HCT116 (cell line): ENCODE data around the gene TRAPPC12. TPM values are rescaled to one million over a fixed set of nuclear protein-coding genes. Genes with fewer than 3 reads are reported as not detected.

Source experiments
- ATAC-seq: fragments of 200-7000 bp; cut with Tn5 transposase; 2 replicates; pipeline ENCODE4 v1.9.1; 2020; ENCODE audit warnings: mild to moderate bottlenecking, moderate library complexity
- BruUV-seq: library from RNA; stranded (reverse); fragments of 400-500 nt; replicated peaks from 2 replicates; lab custom pipeline; 2021; lab: Mats Ljungman, UMichigan
- CTCF ChIA-PET: fragments of 300-600 bp; sonication (Branson Sonifier 250); formaldehyde crosslinking; loops from one replicate; lab custom pipeline; 2021; ENCODE audit warnings: antibody characterized with exemption; lab: Charles Lee
- POLR2A ChIA-PET: fragments of 300-600, 350-600 bp; sonication (Branson Sonifier 250); formaldehyde crosslinking; loops from one replicate; lab custom pipeline; 2021; ENCODE audit warnings: antibody characterized with exemption; lab: Charles Lee
- RAD21 ChIA-PET, 2 experiments: fragments of 300-600 bp; sonication (Branson Sonifier 250); formaldehyde crosslinking; loops; one replicate each; lab custom pipeline; 2023; ENCODE audit warnings: low total read pairs in 2 of 2; ENCODE audit not compliant: uncharacterized antibody in 2 of 2, unreplicated experiment in 2 of 2, low non-redundant PET in 1 of 2; lab: Charles Lee
- DNase-seq: peaks from one replicate; pipeline ENCODE4 v3.0.0-alpha.2; 2010; ENCODE audit warnings: low read depth, low spot score
- H2AFZ ChIP-seq: fragments of 200-600 bp; shearing (Covaris generic), sonication (generic); 2 replicates; pipeline ENCODE4 v1.6.1; 2017; ENCODE audit warnings: low read depth, mixed run types, mixed read lengths, antibody characterized with exemption, low read length; ENCODE audit not compliant: poor library complexity, severe bottlenecking
- H3K27ac ChIP-seq: 2 replicates; pipeline ENCODE4 v1.5.1; 2012; ENCODE audit warnings: low read depth, low read length
- H3K27me3 ChIP-seq: fragments of 200-600 bp; sonication (generic); 2 replicates; pipeline ENCODE4 v1.6.1; 2016; ENCODE audit warnings: mixed run types, low read length, mixed read lengths; ENCODE audit not compliant: insufficient read depth
- H3K36me3 ChIP-seq, 2 experiments: fragments of 200-500 bp in 1 of 2; fragments of 200-600 bp in 1 of 2; sonication (Bioruptor generic) in 1 of 2; sonication (generic) in 1 of 2; 2 replicates each; pipeline versions ENCODE4 v1.5.1 to v1.6.1; 2014 to 2016; ENCODE audit warnings: low read length in 2 of 2, inconsistent platforms in 1 of 2, mixed read lengths in 1 of 2, mixed run types in 1 of 2; ENCODE audit not compliant: insufficient read depth in 2 of 2, control insufficient read depth in 1 of 2
- H3K4me1 ChIP-seq, 2 experiments: fragments of 200-600 bp in 1 of 2; sonication (generic) in 1 of 2; 2 replicates each; pipeline versions ENCODE4 v1.5.1 to v1.6.1; 2012 to 2017; ENCODE audit warnings: low read length in 2 of 2, inconsistent platforms in 1 of 2, mild to moderate bottlenecking in 1 of 2, mixed read lengths in 1 of 2, mixed run types in 1 of 2, moderate library complexity in 1 of 2; ENCODE audit not compliant: insufficient read depth in 2 of 2, control insufficient read depth in 1 of 2
- H3K4me2 ChIP-seq: fragments of 200-600 bp; sonication (generic); 2 replicates; pipeline ENCODE4 v1.6.1; 2017; ENCODE audit warnings: mixed run types, low read length, mixed read lengths
- H3K4me3 ChIP-seq, 2 experiments: fragments of 200-600 bp in 1 of 2; sonication (generic) in 1 of 2; replicated peaks in 1 of 2; 2 replicates each; pipeline ENCODE4 v1.5.1; 2011 to 2016; ENCODE audit warnings: low read length in 2 of 2, control low read depth in 1 of 2, low read depth in 1 of 2, mild to moderate bottlenecking in 1 of 2, mixed read lengths in 1 of 2, mixed run types in 1 of 2
- H3K79me2 ChIP-seq: fragments of 200-600 bp; sonication (generic); 2 replicates; pipeline ENCODE4 v1.6.1; 2017; ENCODE audit warnings: mild to moderate bottlenecking, mixed run types, low read length, moderate library complexity, mixed read lengths; ENCODE audit not compliant: insufficient read depth
- H3K9ac ChIP-seq: fragments of 200-600 bp; sonication (generic); 2 replicates; pipeline ENCODE4 v1.6.1; 2016; ENCODE audit warnings: low read length, mixed read lengths
- H3K9me2 ChIP-seq: fragments of 200-600 bp; sonication (generic), shearing (Covaris generic); 2 replicates; pipeline ENCODE4 v1.6.1; 2017; ENCODE audit warnings: mixed run types, mild to moderate bottlenecking, moderate library complexity; ENCODE audit not compliant: insufficient read depth
- H3K9me3 ChIP-seq, 2 experiments: fragments of 200-500 bp in 1 of 2; fragments of 200-600 bp in 1 of 2; sonication (Bioruptor generic) in 1 of 2; sonication (generic) in 1 of 2; 2 replicates each; pipeline ENCODE4 v1.6.1; 2014 to 2017; ENCODE audit warnings: low read length in 2 of 2, mixed read lengths in 2 of 2, inconsistent platforms in 1 of 2, low read depth in 1 of 2, mild to moderate bottlenecking in 1 of 2, mixed run types in 1 of 2, moderate library complexity in 1 of 2; ENCODE audit not compliant: control insufficient read depth in 1 of 2, insufficient read depth in 1 of 2
- H4K20me1 ChIP-seq: fragments of 200-600 bp; sonication (generic), shearing (Covaris generic); 2 replicates; pipeline ENCODE4 v1.6.1; 2017; ENCODE audit warnings: mixed run types, mild to moderate bottlenecking, moderate library complexity; ENCODE audit not compliant: insufficient read depth
- CEBPB ChIP-seq: IDR thresholded peaks from 2 replicates; pipeline ENCODE4 v1.6.1; 2012; ENCODE audit warnings: low read depth
- EGR1 ChIP-seq: IDR thresholded peaks from 2 replicates; pipeline ENCODE4 v1.6.1; 2012; ENCODE audit warnings: low read depth
- ELF1 ChIP-seq: IDR thresholded peaks from 2 replicates; pipeline ENCODE4 v1.6.1; 2012; ENCODE audit warnings: low read depth, borderline replicate concordance
- EZH2phosphoT487 ChIP-seq: fragments of 200-600 bp; IDR thresholded peaks from 2 replicates; pipeline ENCODE4 v1.6.1; 2018; ENCODE audit warnings: antibody characterized with exemption, borderline replicate concordance
- FOSL1 ChIP-seq: IDR thresholded peaks from 2 replicates; pipeline ENCODE4 v1.6.1; 2012; ENCODE audit warnings: low read depth
- JUND ChIP-seq: IDR thresholded peaks from 2 replicates; pipeline ENCODE4 v1.6.1; 2012
- SIN3A ChIP-seq: IDR thresholded peaks from 2 replicates; pipeline ENCODE4 v1.6.1; 2012; ENCODE audit warnings: low read depth
- TCF7L2 ChIP-seq: IDR thresholded peaks from 2 replicates; pipeline ENCODE4 v1.7.0; 2011; ENCODE audit warnings: borderline replicate concordance, inconsistent platforms; ENCODE audit not compliant: insufficient read depth, insufficient read length; ENCODE audit errors: extremely low read depth
- YY1 ChIP-seq: IDR thresholded peaks from 2 replicates; pipeline ENCODE4 v1.6.1; 2011; ENCODE audit warnings: low read length, low read depth, moderate library complexity, mild to moderate bottlenecking; ENCODE audit not compliant: insufficient replicate concordance; ENCODE audit errors: extremely low read depth
- ZNF274 ChIP-seq: fragments of 200-500 bp; sonication (Bioruptor generic); IDR thresholded peaks from 2 replicates; pipeline ENCODE4 v1.6.1; 2014; ENCODE audit warnings: mild to moderate bottlenecking, low read depth, low read length, inconsistent platforms
- intact Hi-C: fragments of 100-400 bp; cut with micrococcal nuclease; formaldehyde crosslinking; loops from 2 replicates; pipeline ENCODE4 v1.10.0; 2022
- total RNA-seq: library from RNA; stranded (reverse); gene quantifications from one replicate; pipeline ENCODE4 v1.2.1, GENCODE V29; 2021; ENCODE audit not compliant: unreplicated experiment
- TF ChIP-seq, protein P1 (sequence below), 3 experiments: fragments of 200-600 bp in 1 of 3; sonication (generic) in 1 of 3; IDR thresholded peaks in 2 of 3; conservative IDR thresholded peaks in 1 of 3; 2 replicates each; pipeline ENCODE4 v1.5.1; 2012 to 2017; ENCODE audit warnings: low read depth in 2 of 3, low read length in 2 of 3, antibody characterized with exemption in 1 of 3, borderline replicate concordance in 1 of 3, control low read depth in 1 of 3, mild to moderate bottlenecking in 1 of 3, mixed read lengths in 1 of 3, mixed run types in 1 of 3, moderate library complexity in 1 of 3; ENCODE audit not compliant: insufficient read depth in 1 of 3
- TF ChIP-seq, protein P2 (sequence below): IDR thresholded peaks from 2 replicates; pipeline ENCODE4 v1.6.1; 2012; ENCODE audit warnings: low read depth
- TF ChIP-seq, protein P3 (sequence below): IDR thresholded peaks from 2 replicates; pipeline ENCODE4 v1.6.1; 2012
- TF ChIP-seq, protein P4 (sequence below): IDR thresholded peaks from 2 replicates; pipeline ENCODE4 v1.6.1; 2011; ENCODE audit warnings: mild to moderate bottlenecking, low read length, moderate library complexity; ENCODE audit not compliant: insufficient replicate concordance; ENCODE audit errors: extremely low read depth

TRAPPC12 gene
- total RNA-seq, 1 experiment from 2014 or later: 47.4 TPM

DNA sequence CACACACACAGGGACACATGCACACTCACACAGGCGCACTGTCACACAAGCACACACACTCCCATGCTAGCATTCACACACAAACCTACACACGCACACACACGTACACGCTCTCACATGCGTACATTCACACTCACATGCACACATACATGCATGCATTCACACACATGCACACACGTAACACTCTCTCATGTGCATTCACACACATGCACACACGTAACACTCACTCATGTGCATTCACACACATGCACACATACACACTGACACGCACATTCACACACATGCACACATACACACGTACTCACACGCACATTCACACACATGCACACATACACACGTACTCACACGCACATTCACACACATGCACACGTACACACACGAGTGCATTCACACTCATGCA, 123.6 kb downstream of the TRAPPC12 start (continued):
- TF ChIP-seq, protein P1, sequence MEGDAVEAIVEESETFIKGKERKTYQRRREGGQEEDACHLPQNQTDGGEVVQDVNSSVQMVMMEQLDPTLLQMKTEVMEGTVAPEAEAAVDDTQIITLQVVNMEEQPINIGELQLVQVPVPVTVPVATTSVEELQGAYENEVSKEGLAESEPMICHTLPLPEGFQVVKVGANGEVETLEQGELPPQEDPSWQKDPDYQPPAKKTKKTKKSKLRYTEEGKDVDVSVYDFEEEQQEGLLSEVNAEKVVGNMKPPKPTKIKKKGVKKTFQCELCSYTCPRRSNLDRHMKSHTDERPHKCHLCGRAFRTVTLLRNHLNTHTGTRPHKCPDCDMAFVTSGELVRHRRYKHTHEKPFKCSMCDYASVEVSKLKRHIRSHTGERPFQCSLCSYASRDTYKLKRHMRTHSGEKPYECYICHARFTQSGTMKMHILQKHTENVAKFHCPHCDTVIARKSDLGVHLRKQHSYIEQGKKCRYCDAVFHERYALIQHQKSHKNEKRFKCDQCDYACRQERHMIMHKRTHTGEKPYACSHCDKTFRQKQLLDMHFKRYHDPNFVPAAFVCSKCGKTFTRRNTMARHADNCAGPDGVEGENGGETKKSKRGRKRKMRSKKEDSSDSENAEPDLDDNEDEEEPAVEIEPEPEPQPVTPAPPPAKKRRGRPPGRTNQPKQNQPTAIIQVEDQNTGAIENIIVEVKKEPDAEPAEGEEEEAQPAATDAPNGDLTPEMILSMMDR (IDR thresholded peaks at IDR 0.05 in 2 of 3, conservative IDR thresholded peaks at IDR 0.05 in 1 of 3; ENCODE audit: borderline replicate concordance in 1 of 3, insufficient read depth in 1 of 3, low read depth in 2 of 3, low read length in 2 of 3): no peak
- TF ChIP-seq, protein P2, sequence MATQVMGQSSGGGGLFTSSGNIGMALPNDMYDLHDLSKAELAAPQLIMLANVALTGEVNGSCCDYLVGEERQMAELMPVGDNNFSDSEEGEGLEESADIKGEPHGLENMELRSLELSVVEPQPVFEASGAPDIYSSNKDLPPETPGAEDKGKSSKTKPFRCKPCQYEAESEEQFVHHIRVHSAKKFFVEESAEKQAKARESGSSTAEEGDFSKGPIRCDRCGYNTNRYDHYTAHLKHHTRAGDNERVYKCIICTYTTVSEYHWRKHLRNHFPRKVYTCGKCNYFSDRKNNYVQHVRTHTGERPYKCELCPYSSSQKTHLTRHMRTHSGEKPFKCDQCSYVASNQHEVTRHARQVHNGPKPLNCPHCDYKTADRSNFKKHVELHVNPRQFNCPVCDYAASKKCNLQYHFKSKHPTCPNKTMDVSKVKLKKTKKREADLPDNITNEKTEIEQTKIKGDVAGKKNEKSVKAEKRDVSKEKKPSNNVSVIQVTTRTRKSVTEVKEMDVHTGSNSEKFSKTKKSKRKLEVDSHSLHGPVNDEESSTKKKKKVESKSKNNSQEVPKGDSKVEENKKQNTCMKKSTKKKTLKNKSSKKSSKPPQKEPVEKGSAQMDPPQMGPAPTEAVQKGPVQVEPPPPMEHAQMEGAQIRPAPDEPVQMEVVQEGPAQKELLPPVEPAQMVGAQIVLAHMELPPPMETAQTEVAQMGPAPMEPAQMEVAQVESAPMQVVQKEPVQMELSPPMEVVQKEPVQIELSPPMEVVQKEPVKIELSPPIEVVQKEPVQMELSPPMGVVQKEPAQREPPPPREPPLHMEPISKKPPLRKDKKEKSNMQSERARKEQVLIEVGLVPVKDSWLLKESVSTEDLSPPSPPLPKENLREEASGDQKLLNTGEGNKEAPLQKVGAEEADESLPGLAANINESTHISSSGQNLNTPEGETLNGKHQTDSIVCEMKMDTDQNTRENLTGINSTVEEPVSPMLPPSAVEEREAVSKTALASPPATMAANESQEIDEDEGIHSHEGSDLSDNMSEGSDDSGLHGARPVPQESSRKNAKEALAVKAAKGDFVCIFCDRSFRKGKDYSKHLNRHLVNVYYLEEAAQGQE: no peak
- TF ChIP-seq CEBPB: no peak

DNA sequence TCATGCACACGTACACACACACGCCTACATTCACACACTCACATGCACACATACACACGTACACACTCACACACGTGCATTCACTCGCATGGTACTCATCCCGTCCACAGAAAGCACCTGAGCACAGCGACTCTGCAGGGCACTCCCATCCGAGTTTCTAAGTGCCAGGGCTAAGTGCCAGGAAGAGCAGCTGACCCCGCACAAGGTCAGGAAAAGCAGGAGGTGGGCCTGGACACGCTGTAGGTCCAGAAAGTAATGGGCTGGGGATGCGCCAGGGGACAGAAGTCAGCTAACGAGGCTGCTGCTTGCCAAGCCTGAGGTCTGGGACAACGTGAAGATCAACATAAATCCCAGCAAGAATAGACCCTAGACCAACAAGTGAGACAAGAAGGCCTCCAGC, 124.0 kb downstream of the TRAPPC12 start:
- POLR2A ChIA-PET: no interaction called here
- ATAC-seq (no peak), DNase-seq (no peak)
- Histone ChIP-seq H3K79me2 (no peaks in the 10 kb centered on the region), H4K20me1 (no peaks in the 10 kb centered on the region), H3K4me1 (no peaks in the 10 kb centered on the region), H3K36me3 (0 out of 4 replicates have a peak, but pooled peaks cover 0 to 3% of the 10 kb centered on the region in 2 experiments), H3K27ac (no peak overlapping the region), H3K27me3 (no peaks in the 10 kb centered on the region), H3K9me3 (no peaks in the 10 kb centered on the region), H3K4me3 (no peak overlapping the region), H2AFZ (no peak overlapping the region), H3K9me2 (no peaks in the 10 kb centered on the region), H3K4me2 (no peak overlapping the region), H3K9ac (no peak overlapping the region)
- intact Hi-C loops: no loop called here
- CTCF ChIA-PET: no interaction called here
- RAD21 ChIA-PET: no interaction called here
- BruUV-seq: no TSS peak
- TF ChIP-seq SIN3A (no peak), CEBPB (no peak), EGR1 (no peak), FOSL1 (no peak), JUND (no peak), ELF1 (no peak), ZNF274 (no peak), YY1 (no peak), TCF7L2 (no peak), EZH2phosphoT487 (no peak)
- TF ChIP-seq, protein P3, sequence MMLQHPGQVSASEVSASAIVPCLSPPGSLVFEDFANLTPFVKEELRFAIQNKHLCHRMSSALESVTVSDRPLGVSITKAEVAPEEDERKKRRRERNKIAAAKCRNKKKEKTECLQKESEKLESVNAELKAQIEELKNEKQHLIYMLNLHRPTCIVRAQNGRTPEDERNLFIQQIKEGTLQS: no peak
- TF ChIP-seq, protein P4, sequence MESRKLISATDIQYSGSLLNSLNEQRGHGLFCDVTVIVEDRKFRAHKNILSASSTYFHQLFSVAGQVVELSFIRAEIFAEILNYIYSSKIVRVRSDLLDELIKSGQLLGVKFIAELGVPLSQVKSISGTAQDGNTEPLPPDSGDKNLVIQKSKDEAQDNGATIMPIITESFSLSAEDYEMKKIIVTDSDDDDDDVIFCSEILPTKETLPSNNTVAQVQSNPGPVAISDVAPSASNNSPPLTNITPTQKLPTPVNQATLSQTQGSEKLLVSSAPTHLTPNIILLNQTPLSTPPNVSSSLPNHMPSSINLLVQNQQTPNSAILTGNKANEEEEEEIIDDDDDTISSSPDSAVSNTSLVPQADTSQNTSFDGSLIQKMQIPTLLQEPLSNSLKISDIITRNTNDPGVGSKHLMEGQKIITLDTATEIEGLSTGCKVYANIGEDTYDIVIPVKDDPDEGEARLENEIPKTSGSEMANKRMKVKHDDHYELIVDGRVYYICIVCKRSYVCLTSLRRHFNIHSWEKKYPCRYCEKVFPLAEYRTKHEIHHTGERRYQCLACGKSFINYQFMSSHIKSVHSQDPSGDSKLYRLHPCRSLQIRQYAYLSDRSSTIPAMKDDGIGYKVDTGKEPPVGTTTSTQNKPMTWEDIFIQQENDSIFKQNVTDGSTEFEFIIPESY: no peak
- TF ChIP-seq, protein P1 (IDR thresholded peaks at IDR 0.05 in 2 of 3, conservative IDR thresholded peaks at IDR 0.05 in 1 of 3; ENCODE audit: borderline replicate concordance in 1 of 3, insufficient read depth in 1 of 3, low read depth in 2 of 3, low read length in 2 of 3): no peak
